GM23338 (cell line): Measurements from ENCODE around the gene SLC40A1.

Experiments
- CREB1 ChIP-seq: fragments of 250-450 bp; sonication (Bioruptor Pico); IDR thresholded peaks from 2 replicates; pipeline ENCODE4 v1.5.0; 2020; ENCODE audit warnings: low read depth, mild to moderate bottlenecking, moderate library complexity
- CTCF ChIP-seq, 2 experiments: fragments of 200-600 bp in 1 of 2; sonication (generic) in 1 of 2; conservative IDR thresholded peaks; 2 replicates each; pipeline versions ENCODE4 v1.5.1 to v1.6.1; 2016 to 2017; ENCODE audit warnings: antibody characterized with exemption in 2 of 2, low read depth in 2 of 2, mild to moderate bottlenecking in 2 of 2, moderate library complexity in 1 of 2
- EZH2 ChIP-seq: fragments of 200-600 bp; sonication (generic); IDR thresholded peaks from one replicate; pipeline ENCODE4 v1.8.0; 2017; ENCODE audit warnings: antibody characterized with exemption, mild to moderate bottlenecking, low read depth; ENCODE audit not compliant: unreplicated experiment
- EZH2phosphoT487 ChIP-seq: fragments of 200-600 bp; sonication (generic); IDR thresholded peaks from one replicate; pipeline ENCODE4 v1.8.1; 2018; ENCODE audit warnings: antibody characterized with exemption; ENCODE audit not compliant: unreplicated experiment
- NANOG ChIP-seq: IDR thresholded peaks from 2 replicates; pipeline ENCODE4 v1.6.1; 2016; ENCODE audit warnings: antibody characterized with exemption, borderline replicate concordance
- POLR2AphosphoS5 ChIP-seq: IDR thresholded peaks from 2 replicates; pipeline ENCODE4 v1.6.1; 2016; ENCODE audit warnings: antibody characterized with exemption, low read depth
- TF ChIP-seq, protein P1 (sequence below): IDR thresholded peaks from one replicate; pipeline ENCODE4 v1.6.1; 2018; ENCODE audit warnings: antibody characterized with exemption; ENCODE audit not compliant: unreplicated experiment

- TF ChIP-seq EZH2: no peak
- TF ChIP-seq CTCF (conservative IDR thresholded peaks at IDR 0.05; ENCODE audit: low read depth in 2 of 2): no peak
- TF ChIP-seq EZH2phosphoT487: no peak
- no peak for TF ChIP-seq CREB1
- TF ChIP-seq NANOG: no peak
- TF ChIP-seq, protein P1, sequence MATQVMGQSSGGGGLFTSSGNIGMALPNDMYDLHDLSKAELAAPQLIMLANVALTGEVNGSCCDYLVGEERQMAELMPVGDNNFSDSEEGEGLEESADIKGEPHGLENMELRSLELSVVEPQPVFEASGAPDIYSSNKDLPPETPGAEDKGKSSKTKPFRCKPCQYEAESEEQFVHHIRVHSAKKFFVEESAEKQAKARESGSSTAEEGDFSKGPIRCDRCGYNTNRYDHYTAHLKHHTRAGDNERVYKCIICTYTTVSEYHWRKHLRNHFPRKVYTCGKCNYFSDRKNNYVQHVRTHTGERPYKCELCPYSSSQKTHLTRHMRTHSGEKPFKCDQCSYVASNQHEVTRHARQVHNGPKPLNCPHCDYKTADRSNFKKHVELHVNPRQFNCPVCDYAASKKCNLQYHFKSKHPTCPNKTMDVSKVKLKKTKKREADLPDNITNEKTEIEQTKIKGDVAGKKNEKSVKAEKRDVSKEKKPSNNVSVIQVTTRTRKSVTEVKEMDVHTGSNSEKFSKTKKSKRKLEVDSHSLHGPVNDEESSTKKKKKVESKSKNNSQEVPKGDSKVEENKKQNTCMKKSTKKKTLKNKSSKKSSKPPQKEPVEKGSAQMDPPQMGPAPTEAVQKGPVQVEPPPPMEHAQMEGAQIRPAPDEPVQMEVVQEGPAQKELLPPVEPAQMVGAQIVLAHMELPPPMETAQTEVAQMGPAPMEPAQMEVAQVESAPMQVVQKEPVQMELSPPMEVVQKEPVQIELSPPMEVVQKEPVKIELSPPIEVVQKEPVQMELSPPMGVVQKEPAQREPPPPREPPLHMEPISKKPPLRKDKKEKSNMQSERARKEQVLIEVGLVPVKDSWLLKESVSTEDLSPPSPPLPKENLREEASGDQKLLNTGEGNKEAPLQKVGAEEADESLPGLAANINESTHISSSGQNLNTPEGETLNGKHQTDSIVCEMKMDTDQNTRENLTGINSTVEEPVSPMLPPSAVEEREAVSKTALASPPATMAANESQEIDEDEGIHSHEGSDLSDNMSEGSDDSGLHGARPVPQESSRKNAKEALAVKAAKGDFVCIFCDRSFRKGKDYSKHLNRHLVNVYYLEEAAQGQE: no peak
- TF ChIP-seq POLR2AphosphoS5: no peak
Observed at GRCh38 chr2:189579585-189580186, 900 bp downstream of the SLC40A1 start.
